NCI-H1105 treated with DMSO at 0.1 percent for 48 hours (cell line): Measurements from ENCODE around the gene IER3IP1.
A peak's percentile ranks its signal among the peaks of the same experiment; 100 is the strongest.
"Not testable (repeated sequence)": the region's sequence is repeated elsewhere in the genome, so short reads cannot be mapped to it uniquely, and the experiment has no call there.

Experiments
- DNase-seq: peaks from one replicate; lab custom pipeline; 2025; lab: John Stamatoyannopoulos, UW

IER3IP1 gene

GRCh38 chr18:47158404-47158803, 17.8 kb downstream of the IER3IP1 start:
- not testable (repeated sequence) for DNase-seq

GRCh38 chr18:47151439-47151838, 24.7 kb downstream of the IER3IP1 start:
- no peak for DNase-seq

GRCh38 chr18:47150824-47151366, 25.3 kb downstream of the IER3IP1 start:
- no peak for DNase-seq

- peak; percentile 74 for DNase-seq
These were observed 25.9 kb downstream of the IER3IP1 start, which contains the start of gene HDHD2 for GRCh38 chr18:47150029-47150823. TSS of gene HDHD2 (minus strand) at chr18:47150500. CDS start at chr18:47136439, 14,061 bp downstream.

- no peak for DNase-seq
These were observed 26.6 kb downstream of the IER3IP1 start for GRCh38 chr18:47149457-47150028.

- DNase-seq: no peak
These were observed 30.0 kb downstream of the IER3IP1 start for GRCh38 chr18:47146206-47146605.

- no peak for DNase-seq
These were observed 32.2 kb downstream of the IER3IP1 start for GRCh38 chr18:47143899-47144485.

- no peak for DNase-seq
These were observed 33.0 kb downstream of the IER3IP1 start for GRCh38 chr18:47143153-47143552.

GRCh38 chr18:47141289-47141688, 34.9 kb downstream of the IER3IP1 start:
- DNase-seq: no peak

- no peak for DNase-seq
These were observed 55.0 kb downstream of the IER3IP1 start for GRCh38 chr18:47121146-47121545.

GRCh38 chr18:47120428-47120827, 55.7 kb downstream of the IER3IP1 start:
- DNase-seq: no peak

GRCh38 chr18:47118981-47119380, 57.2 kb downstream of the IER3IP1 start:
- no peak for DNase-seq

GRCh38 chr18:47115205-47115604, 61.0 kb downstream of the IER3IP1 start:
- no peak for DNase-seq

- DNase-seq: no peak
These were observed 62.2 kb downstream of the IER3IP1 start for GRCh38 chr18:47113796-47114540.

GRCh38 chr18:47110492-47111274, 65.5 kb downstream of the IER3IP1 start:
- DNase-seq: no peak

- DNase-seq: no peak
These were observed 66.4 kb downstream of the IER3IP1 start for GRCh38 chr18:47109720-47110119.

- no peak for DNase-seq
These were observed 67.2 kb downstream of the IER3IP1 start for GRCh38 chr18:47108998-47109405.

GRCh38 chr18:47108373-47108772, 67.8 kb downstream of the IER3IP1 start:
- no peak for DNase-seq
